ENCODE data around the gene LIMCH1.

The LIMCH1 gene

GRCh38 chr4:41539711-41540110, 1.8 kb downstream of the LIMCH1 start:
- H3K4me1 Mint-ChIP-seq, result no peaks in the 10 kb centered on the region

GRCh38 chr4:41540687-41541086, 2.7 kb downstream of the LIMCH1 start:
- Mint-ChIP-seq H3K9me3 (no peaks in the 10 kb centered on the region), H3K27me3 (peaks cover 2% of the 10 kb centered on the region), H3K36me3 (no peaks in the 10 kb centered on the region), H3K4me1 (no peaks in the 10 kb centered on the region), H3K27ac (no peak overlapping the region), H3K4me3 (no peak overlapping the region)
- DNase-seq (ENCODE audit: low spot score in 2 of 2) (no peak), ATAC-seq (ENCODE audit: low read depth) (no peak)

More at GRCh38 chr4:41539711-41540110, 1.8 kb downstream of the LIMCH1 start:
- DNase-seq (ENCODE audit: low spot score in 2 of 2), result no peak
- H3K27me3 Mint-ChIP-seq, result peaks cover 2% of the 10 kb centered on the region
- H3K4me3 Mint-ChIP-seq, result no peak overlapping the region
- H3K9me3 Mint-ChIP-seq, result no peaks in the 10 kb centered on the region
- no peak overlapping the region for H3K27ac Mint-ChIP-seq
- H3K36me3 Mint-ChIP-seq, result no peaks in the 10 kb centered on the region
- no peak for ATAC-seq (ENCODE audit: low read depth)

GRCh38 chr4:41541687-41542094, 3.7 kb downstream of the LIMCH1 start:
- DNase-seq (ENCODE audit: low spot score in 2 of 2) (no peak), ATAC-seq (ENCODE audit: low read depth) (no peak)
- Mint-ChIP-seq H3K27ac (no peak overlapping the region), H3K9me3 (peaks cover 2% of the 10 kb centered on the region), H3K4me3 (no peak overlapping the region), H3K27me3 (peaks cover 2% of the 10 kb centered on the region), H3K4me1 (no peaks in the 10 kb centered on the region), H3K36me3 (no peaks in the 10 kb centered on the region)

GRCh38 chr4:41542526-41543275, 4.7 kb downstream of the LIMCH1 start:
- Mint-ChIP-seq H3K27me3 (peaks cover 2% of the 10 kb centered on the region), H3K4me3 (no peak overlapping the region), H3K27ac (no peak overlapping the region), H3K9me3 (peaks cover 2% of the 10 kb centered on the region), H3K36me3 (no peaks in the 10 kb centered on the region), H3K4me1 (no peaks in the 10 kb centered on the region)
- ATAC-seq (ENCODE audit: low read depth) (no peak), DNase-seq (ENCODE audit: low spot score in 2 of 2) (no peak)

- ATAC-seq (ENCODE audit: low read depth), result no peak
- Mint-ChIP-seq H3K36me3 (no peaks in the 10 kb centered on the region), H3K4me3 (no peak overlapping the region), H3K27ac (no peak overlapping the region), H3K27me3 (no peaks in the 10 kb centered on the region), H3K4me1 (no peaks in the 10 kb centered on the region), H3K9me3 (peaks cover 2% of the 10 kb centered on the region)
- DNase-seq (ENCODE audit: low spot score in 2 of 2), result no peak
These were observed 7.3 kb downstream of the LIMCH1 start for GRCh38 chr4:41545238-41545637.

GRCh38 chr4:41546638-41547037, 8.7 kb downstream of the LIMCH1 start:
- DNase-seq (ENCODE audit: low spot score in 2 of 2) (no peak), ATAC-seq (ENCODE audit: low read depth) (no peak)
- no peaks in the 10 kb centered on the region for H3K4me1 Mint-ChIP-seq
- no peak overlapping the region for H3K27ac Mint-ChIP-seq
- H3K36me3 Mint-ChIP-seq, result no peaks in the 10 kb centered on the region
- no peaks in the 10 kb centered on the region for H3K27me3 Mint-ChIP-seq
- H3K4me3 Mint-ChIP-seq, result no peak overlapping the region
- peaks cover 2% of the 10 kb centered on the region for H3K9me3 Mint-ChIP-seq

- H3K4me1 Mint-ChIP-seq, result no peaks in the 10 kb centered on the region
- H3K4me3 Mint-ChIP-seq, result no peak overlapping the region
- H3K36me3 Mint-ChIP-seq, result no peaks in the 10 kb centered on the region
- DNase-seq (ENCODE audit: low spot score in 2 of 2) (no peak), ATAC-seq (ENCODE audit: low read depth) (no peak)
- no peak overlapping the region for H3K27ac Mint-ChIP-seq
- peaks cover 2% of the 10 kb centered on the region for H3K9me3 Mint-ChIP-seq
- H3K27me3 Mint-ChIP-seq, result no peaks in the 10 kb centered on the region
These were observed 10.4 kb downstream of the LIMCH1 start for GRCh38 chr4:41548305-41548880.

- Mint-ChIP-seq H3K9me3 (peaks cover 2% of the 10 kb centered on the region), H3K4me3 (no peak overlapping the region), H3K27me3 (no peaks in the 10 kb centered on the region), H3K4me1 (no peaks in the 10 kb centered on the region), H3K27ac (no peak overlapping the region), H3K36me3 (no peaks in the 10 kb centered on the region)
- DNase-seq (ENCODE audit: low spot score in 2 of 2) (no peak), ATAC-seq (ENCODE audit: low read depth) (no peak)
These were observed 11.5 kb downstream of the LIMCH1 start for GRCh38 chr4:41549478-41549877.

GRCh38 chr4:41550308-41550707, 12.4 kb downstream of the LIMCH1 start:
- H3K36me3 Mint-ChIP-seq, result no peaks in the 10 kb centered on the region
- H3K4me3 Mint-ChIP-seq, result no peak overlapping the region
- no peaks in the 10 kb centered on the region for H3K4me1 Mint-ChIP-seq
- peaks cover 2% of the 10 kb centered on the region for H3K9me3 Mint-ChIP-seq
- DNase-seq (ENCODE audit: low spot score in 2 of 2), result no peak
- H3K27ac Mint-ChIP-seq, result no peak overlapping the region
- ATAC-seq (ENCODE audit: low read depth), result no peak
- no peaks in the 10 kb centered on the region for H3K27me3 Mint-ChIP-seq

GRCh38 chr4:41551536-41551935, 13.6 kb downstream of the LIMCH1 start:
- no peaks in the 10 kb centered on the region for H3K27me3 Mint-ChIP-seq

GRCh38 chr4:41554905-41555304, 16.9 kb downstream of the LIMCH1 start:
- H3K27me3 Mint-ChIP-seq, result no peaks in the 10 kb centered on the region
- H3K4me3 Mint-ChIP-seq, result no peak overlapping the region
- H3K9me3 Mint-ChIP-seq, result no peaks in the 10 kb centered on the region
- ATAC-seq (ENCODE audit: low read depth) (no peak), DNase-seq (ENCODE audit: low spot score in 2 of 2) (no peak)
- no peak overlapping the region for H3K27ac Mint-ChIP-seq
- no peaks in the 10 kb centered on the region for H3K36me3 Mint-ChIP-seq
- H3K4me1 Mint-ChIP-seq, result no peaks in the 10 kb centered on the region

More at GRCh38 chr4:41551536-41551935, 13.6 kb downstream of the LIMCH1 start:
- Mint-ChIP-seq H3K27ac (no peak overlapping the region), H3K9me3 (peaks cover under 1% of the 10 kb centered on the region), H3K4me3 (no peak overlapping the region), H3K4me1 (no peaks in the 10 kb centered on the region), H3K36me3 (no peaks in the 10 kb centered on the region)
- DNase-seq (ENCODE audit: low spot score in 2 of 2) (no peak), ATAC-seq (ENCODE audit: low read depth) (no peak)

GRCh38 chr4:41556526-41556925, 18.6 kb downstream of the LIMCH1 start:
- ATAC-seq (ENCODE audit: low read depth), result no peak
- Mint-ChIP-seq H3K27ac (no peak overlapping the region), H3K36me3 (no peaks in the 10 kb centered on the region), H3K9me3 (no peaks in the 10 kb centered on the region), H3K4me1 (no peaks in the 10 kb centered on the region), H3K4me3 (no peak overlapping the region), H3K27me3 (no peaks in the 10 kb centered on the region)
- DNase-seq (ENCODE audit: low spot score in 2 of 2), result no peak

GRCh38 chr4:41559940-41560516, 22.1 kb downstream of the LIMCH1 start:
- H3K27ac Mint-ChIP-seq, result no peak overlapping the region
- no peaks in the 10 kb centered on the region for H3K9me3 Mint-ChIP-seq
- ATAC-seq (ENCODE audit: low read depth) (no peak), DNase-seq (ENCODE audit: low spot score in 2 of 2) (no peak)
- no peak overlapping the region for H3K4me3 Mint-ChIP-seq
- no peaks in the 10 kb centered on the region for H3K36me3 Mint-ChIP-seq
- H3K27me3 Mint-ChIP-seq, result no peaks in the 10 kb centered on the region
- H3K4me1 Mint-ChIP-seq, result no peaks in the 10 kb centered on the region

GRCh38 chr4:41561244-41561643, 23.3 kb downstream of the LIMCH1 start:
- DNase-seq (ENCODE audit: low spot score in 2 of 2) (no peak), ATAC-seq (ENCODE audit: low read depth) (no peak)
- H3K9me3 Mint-ChIP-seq, result no peaks in the 10 kb centered on the region
- no peaks in the 10 kb centered on the region for H3K27me3 Mint-ChIP-seq
- H3K4me1 Mint-ChIP-seq, result no peaks in the 10 kb centered on the region
- H3K27ac Mint-ChIP-seq, result no peak overlapping the region
- no peak overlapping the region for H3K4me3 Mint-ChIP-seq
- no peaks in the 10 kb centered on the region for H3K36me3 Mint-ChIP-seq

Data from memory B cell (primary cell).